GM23338 (cell line): ENCODE results near the gene DSG4. TPM values are rescaled to one million over a fixed set of nuclear protein-coding genes. Genes with fewer than 3 reads are reported as not detected.

Experiments
- ATAC-seq: fragments of 200-7000 bp; cut with Tn5 transposase; 3 replicates; pipeline ENCODE4 v1.9.1; 2020
- DNase-seq: peaks from one replicate; pipeline ENCODE4 v3.0.0-alpha.2; 2015; ENCODE audit warnings: low spot score
- H2AFZ ChIP-seq: fragments of 200-600 bp; sonication (generic); 2 replicates; pipeline ENCODE4 v1.8.0; 2016; ENCODE audit warnings: antibody characterized with exemption, mild to moderate bottlenecking, moderate library complexity
- H3F3A ChIP-seq: fragments of 200-600 bp; sonication (generic); replicated peaks from 2 replicates; pipeline ENCODE4 v1.8.0; 2017; ENCODE audit warnings: antibody characterized with exemption, mixed run types, low read depth
- H3K27ac ChIP-seq: fragments of 200-600 bp; sonication (generic); 2 replicates; pipeline ENCODE4 v1.6.1; 2016; ENCODE audit warnings: low read depth
- H3K27me3 ChIP-seq: fragments of 200-600 bp; sonication (generic); 2 replicates; pipeline ENCODE4 v1.8.0; 2016; ENCODE audit warnings: mild to moderate bottlenecking, mixed run types, moderate library complexity; ENCODE audit not compliant: insufficient read depth
- H3K36me3 ChIP-seq: fragments of 200-600 bp; sonication (generic); 2 replicates; pipeline ENCODE4 v1.8.0; 2016; ENCODE audit warnings: mild to moderate bottlenecking; ENCODE audit not compliant: insufficient read depth
- H3K4me1 ChIP-seq: fragments of 200-600 bp; sonication (generic); 2 replicates; pipeline ENCODE4 v1.8.0; 2016; ENCODE audit warnings: mild to moderate bottlenecking, moderate library complexity; ENCODE audit not compliant: insufficient read depth
- H3K4me2 ChIP-seq: fragments of 200-600 bp; sonication (generic); 2 replicates; pipeline ENCODE4 v1.7.1; 2017; ENCODE audit warnings: mixed run types
- H3K4me3 ChIP-seq: fragments of 200-600 bp; sonication (generic); 2 replicates; pipeline ENCODE4 v1.6.1; 2016; ENCODE audit warnings: mixed run types
- H3K79me2 ChIP-seq: fragments of 200-600 bp; sonication (generic); replicated peaks from 2 replicates; pipeline ENCODE4 v1.8.0; 2017; ENCODE audit warnings: mild to moderate bottlenecking; ENCODE audit not compliant: insufficient read depth
- H3K9me2 ChIP-seq: fragments of 200-600 bp; sonication (generic); 2 replicates; pipeline ENCODE4 v1.8.0; 2017; ENCODE audit not compliant: insufficient read depth
- H4K20me1 ChIP-seq: fragments of 200-600 bp; sonication (generic); replicated peaks from 2 replicates; pipeline ENCODE4 v1.8.0; 2017; ENCODE audit warnings: mild to moderate bottlenecking; ENCODE audit not compliant: insufficient read depth
- H3K27ac Mint-ChIP-seq: 2 replicates; pipeline ENCODE4 v1.8.0; 2020; ENCODE audit warnings: inconsistent platforms, mild to moderate bottlenecking, moderate library complexity, mixed read lengths
- H3K27me3 Mint-ChIP-seq: 3 replicates; pipeline ENCODE4 v1.8.0; 2022; ENCODE audit warnings: low read depth, mild to moderate bottlenecking, moderate library complexity, mixed read lengths, inconsistent platforms; ENCODE audit not compliant: insufficient read depth, poor library complexity
- H3K36me3 Mint-ChIP-seq: 3 replicates; pipeline ENCODE4 v1.8.0; 2021; ENCODE audit warnings: low read depth, mild to moderate bottlenecking, inconsistent platforms, moderate library complexity, mixed read lengths
- H3K4me1 Mint-ChIP-seq: 3 replicates; pipeline ENCODE4 v1.8.0; 2020; ENCODE audit warnings: mild to moderate bottlenecking, inconsistent platforms, mixed read lengths
- H3K4me3 Mint-ChIP-seq: 3 replicates; pipeline ENCODE4 v1.8.0; 2021; ENCODE audit warnings: moderate library complexity, mild to moderate bottlenecking, inconsistent platforms, mixed read lengths
- H3K9me3 Mint-ChIP-seq: 3 replicates; pipeline ENCODE4 v1.8.0; 2020; ENCODE audit warnings: moderate library complexity, mild to moderate bottlenecking, inconsistent platforms, mixed read lengths
- EZH2 ChIP-seq: fragments of 200-600 bp; sonication (generic); IDR thresholded peaks from one replicate; pipeline ENCODE4 v1.8.0; 2017; ENCODE audit warnings: antibody characterized with exemption, mild to moderate bottlenecking, low read depth; ENCODE audit not compliant: unreplicated experiment
- JUNB ChIP-seq: IDR thresholded peaks from one replicate; pipeline ENCODE4 v1.6.1; 2016; ENCODE audit warnings: antibody characterized with exemption; ENCODE audit not compliant: unreplicated experiment
- NANOG ChIP-seq: IDR thresholded peaks from 2 replicates; pipeline ENCODE4 v1.6.1; 2016; ENCODE audit warnings: antibody characterized with exemption, borderline replicate concordance
- POLR2AphosphoS5 ChIP-seq: IDR thresholded peaks from 2 replicates; pipeline ENCODE4 v1.6.1; 2016; ENCODE audit warnings: antibody characterized with exemption, low read depth
- STAT1 ChIP-seq: IDR thresholded peaks from one replicate; pipeline ENCODE4 v1.6.1; 2016; ENCODE audit warnings: antibody characterized with exemption; ENCODE audit not compliant: unreplicated experiment
- ZNF114 ChIP-seq: fragments of 250-450 bp; sonication (Bioruptor Pico); IDR thresholded peaks from 2 replicates; pipeline ENCODE4 v1.5.0; 2020; ENCODE audit warnings: mild to moderate bottlenecking, moderate library complexity
- ZNF331 ChIP-seq: fragments of 250-450 bp; sonication (Bioruptor Pico); IDR thresholded peaks from 2 replicates; pipeline ENCODE4 v1.5.0; 2020; ENCODE audit warnings: low read depth, mild to moderate bottlenecking, moderate library complexity
- polyA plus RNA-seq: library from polyadenylated mRNA; unstranded; fragments of >200 nt; fragmentation: Nextera tagmentation; extraction: Ambion mirVana; gene quantifications from 2 replicates; pipeline ENCODE4 v1.2.1, GENCODE V29; 2016
- total RNA-seq: library from RNA; depleted of rRNA; stranded (reverse); fragments of >200 nt; shearing (Covaris generic); gene quantifications from 2 replicates; pipeline ENCODE4 v1.2.3, GENCODE V29; 2014
- TF ChIP-seq, protein P1 (sequence below): IDR thresholded peaks from 2 replicates; pipeline ENCODE4 v1.6.1; 2016; ENCODE audit warnings: antibody characterized with exemption
- TF ChIP-seq, protein P2 (sequence below): IDR thresholded peaks from one replicate; pipeline ENCODE4 v1.6.1; 2018; ENCODE audit warnings: antibody characterized with exemption; ENCODE audit not compliant: unreplicated experiment
- TF ChIP-seq, protein P3 (sequence below): fragments of 250-450 bp; sonication (Bioruptor Pico); IDR thresholded peaks from 2 replicates; pipeline ENCODE4 v1.5.0; 2020; ENCODE audit warnings: mild to moderate bottlenecking, moderate library complexity

The DSG4 gene
- total and polyA plus RNA-seq, 2 experiments from 2014 or later, result not detected

- no peak overlapping the region; the same call in 1 of the 2 replicates for H3K27ac Mint-ChIP-seq
- Histone ChIP-seq H3F3A (no peaks in the 10 kb centered on the region), H3K4me3 (no peak overlapping the region), H3K4me2 (no peak overlapping the region), H3K9me2 (no peaks in the 10 kb centered on the region), H2AFZ (peak overlapping the region; percentile 45; the same call in 1 of the 2 replicates), H3K4me1 (no peaks in the 10 kb centered on the region), H3K79me2 (no peaks in the 10 kb centered on the region), H3K36me3 (no peaks in the 10 kb centered on the region), H4K20me1 (no peaks in the 10 kb centered on the region), H3K27ac (0 out of 2 replicates have a peak overlapping the region, but pooled peaks have one; percentile 32), H3K27me3 (no peaks in the 10 kb centered on the region)
- H3K36me3 Mint-ChIP-seq, result no peaks in the 10 kb centered on the region
- TF ChIP-seq, protein P1, sequence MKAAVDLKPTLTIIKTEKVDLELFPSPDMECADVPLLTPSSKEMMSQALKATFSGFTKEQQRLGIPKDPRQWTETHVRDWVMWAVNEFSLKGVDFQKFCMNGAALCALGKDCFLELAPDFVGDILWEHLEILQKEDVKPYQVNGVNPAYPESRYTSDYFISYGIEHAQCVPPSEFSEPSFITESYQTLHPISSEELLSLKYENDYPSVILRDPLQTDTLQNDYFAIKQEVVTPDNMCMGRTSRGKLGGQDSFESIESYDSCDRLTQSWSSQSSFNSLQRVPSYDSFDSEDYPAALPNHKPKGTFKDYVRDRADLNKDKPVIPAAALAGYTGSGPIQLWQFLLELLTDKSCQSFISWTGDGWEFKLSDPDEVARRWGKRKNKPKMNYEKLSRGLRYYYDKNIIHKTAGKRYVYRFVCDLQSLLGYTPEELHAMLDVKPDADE, result no peak
- TF ChIP-seq POLR2AphosphoS5, result no peak
- TF ChIP-seq JUNB, result no peak
- H3K9me3 Mint-ChIP-seq, result no peaks in the 10 kb centered on the region
- no peak overlapping the region for H3K4me3 Mint-ChIP-seq
- no peaks in the 10 kb centered on the region for H3K4me1 Mint-ChIP-seq
- DNase-seq, result no peak
- H3K27me3 Mint-ChIP-seq, result no peaks in the 10 kb centered on the region
- no peak for ATAC-seq
Observed at GRCh38 chr18:31409276-31409675, 32.7 kb downstream of the DSG4 start.

GRCh38 chr18:31410716-31411483, 34.3 kb downstream of the DSG4 start:
- ATAC-seq (peak; percentile 75), DNase-seq (peak; percentile 26)
- H3K27me3 ChIP-seq, result no peaks in the 10 kb centered on the region
- Mint-ChIP-seq H3K36me3 (no peaks in the 10 kb centered on the region), H3K4me1 (no peaks in the 10 kb centered on the region), H3K27ac (no peak overlapping the region), H3K27me3 (no peaks in the 10 kb centered on the region), H3K9me3 (no peaks in the 10 kb centered on the region), H3K4me3 (no peak overlapping the region)
- no peak overlapping the region for H3K4me3 ChIP-seq
- H3K4me2 ChIP-seq, result no peak overlapping the region
- H3K36me3 ChIP-seq, result no peaks in the 10 kb centered on the region
- no peak overlapping the region for H3K27ac ChIP-seq
- no peaks in the 10 kb centered on the region for H4K20me1 ChIP-seq
- H2AFZ ChIP-seq, result peak overlapping the region; percentile 96
- H3K4me1 ChIP-seq, result no peaks in the 10 kb centered on the region
- no peaks in the 10 kb centered on the region for H3K9me2 ChIP-seq
- H3K79me2 ChIP-seq, result no peaks in the 10 kb centered on the region
- no peaks in the 10 kb centered on the region for H3F3A ChIP-seq
- no peak for TF ChIP-seq EZH2
- TF ChIP-seq ZNF331 (CRISPR knock-in tag), result no peak
- no peak for TF ChIP-seq JUNB
- TF ChIP-seq, protein P2, sequence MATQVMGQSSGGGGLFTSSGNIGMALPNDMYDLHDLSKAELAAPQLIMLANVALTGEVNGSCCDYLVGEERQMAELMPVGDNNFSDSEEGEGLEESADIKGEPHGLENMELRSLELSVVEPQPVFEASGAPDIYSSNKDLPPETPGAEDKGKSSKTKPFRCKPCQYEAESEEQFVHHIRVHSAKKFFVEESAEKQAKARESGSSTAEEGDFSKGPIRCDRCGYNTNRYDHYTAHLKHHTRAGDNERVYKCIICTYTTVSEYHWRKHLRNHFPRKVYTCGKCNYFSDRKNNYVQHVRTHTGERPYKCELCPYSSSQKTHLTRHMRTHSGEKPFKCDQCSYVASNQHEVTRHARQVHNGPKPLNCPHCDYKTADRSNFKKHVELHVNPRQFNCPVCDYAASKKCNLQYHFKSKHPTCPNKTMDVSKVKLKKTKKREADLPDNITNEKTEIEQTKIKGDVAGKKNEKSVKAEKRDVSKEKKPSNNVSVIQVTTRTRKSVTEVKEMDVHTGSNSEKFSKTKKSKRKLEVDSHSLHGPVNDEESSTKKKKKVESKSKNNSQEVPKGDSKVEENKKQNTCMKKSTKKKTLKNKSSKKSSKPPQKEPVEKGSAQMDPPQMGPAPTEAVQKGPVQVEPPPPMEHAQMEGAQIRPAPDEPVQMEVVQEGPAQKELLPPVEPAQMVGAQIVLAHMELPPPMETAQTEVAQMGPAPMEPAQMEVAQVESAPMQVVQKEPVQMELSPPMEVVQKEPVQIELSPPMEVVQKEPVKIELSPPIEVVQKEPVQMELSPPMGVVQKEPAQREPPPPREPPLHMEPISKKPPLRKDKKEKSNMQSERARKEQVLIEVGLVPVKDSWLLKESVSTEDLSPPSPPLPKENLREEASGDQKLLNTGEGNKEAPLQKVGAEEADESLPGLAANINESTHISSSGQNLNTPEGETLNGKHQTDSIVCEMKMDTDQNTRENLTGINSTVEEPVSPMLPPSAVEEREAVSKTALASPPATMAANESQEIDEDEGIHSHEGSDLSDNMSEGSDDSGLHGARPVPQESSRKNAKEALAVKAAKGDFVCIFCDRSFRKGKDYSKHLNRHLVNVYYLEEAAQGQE, result no peak
- no peak for TF ChIP-seq NANOG
- TF ChIP-seq, protein P3, sequence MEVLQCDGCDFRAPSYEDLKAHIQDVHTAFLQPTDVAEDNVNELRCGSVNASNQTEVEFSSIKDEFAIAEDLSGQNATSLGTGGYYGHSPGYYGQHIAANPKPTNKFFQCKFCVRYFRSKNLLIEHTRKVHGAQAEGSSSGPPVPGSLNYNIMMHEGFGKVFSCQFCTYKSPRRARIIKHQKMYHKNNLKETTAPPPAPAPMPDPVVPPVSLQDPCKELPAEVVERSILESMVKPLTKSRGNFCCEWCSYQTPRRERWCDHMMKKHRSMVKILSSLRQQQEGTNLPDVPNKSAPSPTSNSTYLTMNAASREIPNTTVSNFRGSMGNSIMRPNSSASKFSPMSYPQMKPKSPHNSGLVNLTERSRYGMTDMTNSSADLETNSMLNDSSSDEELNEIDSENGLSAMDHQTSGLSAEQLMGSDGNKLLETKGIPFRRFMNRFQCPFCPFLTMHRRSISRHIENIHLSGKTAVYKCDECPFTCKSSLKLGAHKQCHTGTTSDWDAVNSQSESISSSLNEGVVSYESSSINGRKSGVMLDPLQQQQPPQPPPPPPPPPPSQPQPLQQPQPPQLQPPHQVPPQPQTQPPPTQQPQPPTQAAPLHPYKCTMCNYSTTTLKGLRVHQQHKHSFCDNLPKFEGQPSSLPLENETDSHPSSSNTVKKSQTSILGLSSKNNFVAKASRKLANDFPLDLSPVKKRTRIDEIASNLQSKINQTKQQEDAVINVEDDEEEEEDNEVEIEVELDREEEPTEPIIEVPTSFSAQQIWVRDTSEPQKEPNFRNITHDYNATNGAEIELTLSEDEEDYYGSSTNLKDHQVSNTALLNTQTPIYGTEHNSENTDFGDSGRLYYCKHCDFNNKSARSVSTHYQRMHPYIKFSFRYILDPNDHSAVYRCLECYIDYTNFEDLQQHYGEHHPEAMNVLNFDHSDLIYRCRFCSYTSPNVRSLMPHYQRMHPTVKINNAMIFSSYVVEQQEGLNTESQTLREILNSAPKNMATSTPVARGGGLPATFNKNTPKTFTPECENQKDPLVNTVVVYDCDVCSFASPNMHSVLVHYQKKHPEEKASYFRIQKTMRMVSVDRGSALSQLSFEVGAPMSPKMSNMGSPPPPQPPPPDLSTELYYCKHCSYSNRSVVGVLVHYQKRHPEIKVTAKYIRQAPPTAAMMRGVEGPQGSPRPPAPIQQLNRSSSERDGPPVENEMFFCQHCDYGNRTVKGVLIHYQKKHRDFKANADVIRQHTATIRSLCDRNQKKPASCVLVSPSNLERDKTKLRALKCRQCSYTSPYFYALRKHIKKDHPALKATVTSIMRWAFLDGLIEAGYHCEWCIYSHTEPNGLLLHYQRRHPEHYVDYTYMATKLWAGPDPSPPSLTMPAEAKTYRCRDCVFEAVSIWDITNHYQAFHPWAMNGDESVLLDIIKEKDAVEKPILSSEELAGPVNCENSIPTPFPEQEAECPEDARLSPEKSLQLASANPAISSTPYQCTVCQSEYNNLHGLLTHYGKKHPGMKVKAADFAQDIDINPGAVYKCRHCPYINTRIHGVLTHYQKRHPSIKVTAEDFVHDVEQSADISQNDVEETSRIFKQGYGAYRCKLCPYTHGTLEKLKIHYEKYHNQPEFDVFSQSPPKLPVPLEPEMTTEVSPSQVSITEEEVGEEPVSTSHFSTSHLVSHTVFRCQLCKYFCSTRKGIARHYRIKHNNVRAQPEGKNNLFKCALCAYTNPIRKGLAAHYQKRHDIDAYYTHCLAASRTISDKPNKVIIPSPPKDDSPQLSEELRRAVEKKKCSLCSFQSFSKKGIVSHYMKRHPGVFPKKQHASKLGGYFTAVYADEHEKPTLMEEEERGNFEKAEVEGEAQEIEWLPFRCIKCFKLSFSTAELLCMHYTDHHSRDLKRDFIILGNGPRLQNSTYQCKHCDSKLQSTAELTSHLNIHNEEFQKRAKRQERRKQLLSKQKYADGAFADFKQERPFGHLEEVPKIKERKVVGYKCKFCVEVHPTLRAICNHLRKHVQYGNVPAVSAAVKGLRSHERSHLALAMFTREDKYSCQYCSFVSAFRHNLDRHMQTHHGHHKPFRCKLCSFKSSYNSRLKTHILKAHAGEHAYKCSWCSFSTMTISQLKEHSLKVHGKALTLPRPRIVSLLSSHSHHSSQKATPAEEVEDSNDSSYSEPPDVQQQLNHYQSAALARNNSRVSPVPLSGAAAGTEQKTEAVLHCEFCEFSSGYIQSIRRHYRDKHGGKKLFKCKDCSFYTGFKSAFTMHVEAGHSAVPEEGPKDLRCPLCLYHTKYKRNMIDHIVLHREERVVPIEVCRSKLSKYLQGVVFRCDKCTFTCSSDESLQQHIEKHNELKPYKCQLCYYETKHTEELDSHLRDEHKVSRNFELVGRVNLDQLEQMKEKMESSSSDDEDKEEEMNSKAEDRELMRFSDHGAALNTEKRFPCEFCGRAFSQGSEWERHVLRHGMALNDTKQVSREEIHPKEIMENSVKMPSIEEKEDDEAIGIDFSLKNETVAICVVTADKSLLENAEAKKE (CRISPR knock-in tag), result no peak
- TF ChIP-seq ZNF114 (CRISPR knock-in tag), result no peak
- TF ChIP-seq POLR2AphosphoS5, result no peak
- no peak for TF ChIP-seq STAT1
